Measurements from ENCODE around the gene DGKZ. TPM values are rescaled to one million over a fixed set of nuclear protein-coding genes. Genes with fewer than 3 reads are reported as not detected.

DGKZ gene
- total and polyA plus RNA-seq, 10 donors = 44.2 to 136 (median 97.9) TPM

GRCh38 chr11:46422588-46422987 is 75.3 kb downstream of the DGKZ start:
- H3K4me3 ChIP-seq = no peak overlapping the region
- H3K27ac ChIP-seq = no peak overlapping the region
- no peak for DNase-seq
- TF ChIP-seq POLR2A (IDR thresholded peaks at IDR 0.05) (no peak), POLR2AphosphoS5 (IDR thresholded peaks at IDR 0.05) (no peak), CTCF (IDR thresholded peaks at IDR 0.05 in 8 of 11, conservative IDR thresholded peaks at IDR 0.05 in 3 of 11) (no peak)
- H3K27me3 ChIP-seq (replicated peaks in 1 of 7) = no peaks in the 10 kb centered on the region
- H3K36me3 ChIP-seq = peaks cover 0 to 80% (median 12%) of the 10 kb centered on the region in 6 donors
- 73 to 82% (median 80%) methylated on average over 7 of the region's 7 CpGs for WGBS, 5 donors
- H3K9me3 ChIP-seq = no peaks in the 10 kb centered on the region
- intact Hi-C loops (cut with DNase I; ENCODE audit: low total_unique reads) = no loop called here
- H3K4me1 ChIP-seq = no peaks in the 10 kb centered on the region

- no peaks in the 10 kb centered on the region for H3K27me3 ChIP-seq (replicated peaks in 1 of 7)
- no peaks in the 10 kb centered on the region for H3K4me1 ChIP-seq
- intact Hi-C loops (cut with DNase I; ENCODE audit: low total_unique reads) = no loop called here
- H3K27ac ChIP-seq = no peak overlapping the region
- 83 to 90% (median 85%) methylated on average over 4 of the region's 4 CpGs for WGBS, 5 donors
- no peak for DNase-seq
- H3K4me3 ChIP-seq = no peak overlapping the region
- H3K36me3 ChIP-seq = peaks cover 0 to 90% (median 28%) of the 10 kb centered on the region in 6 donors
- H3K9me3 ChIP-seq = no peaks in the 10 kb centered on the region
- TF ChIP-seq CTCF (IDR thresholded peaks at IDR 0.05 in 8 of 11, conservative IDR thresholded peaks at IDR 0.05 in 3 of 11) (no peak), POLR2AphosphoS5 (IDR thresholded peaks at IDR 0.05) (no peak), POLR2A (IDR thresholded peaks at IDR 0.05) (no peak)
Measured at GRCh38 chr11:46426233-46426991, 79.1 kb downstream of the DGKZ start.

- H3K27me3 ChIP-seq (replicated peaks in 1 of 7) = no peaks in the 10 kb centered on the region
- H3K36me3 ChIP-seq = peaks cover 0 to 90% (median 32%) of the 10 kb centered on the region in 6 donors
- H3K9me3 ChIP-seq = no peaks in the 10 kb centered on the region
- no peak for DNase-seq
- TF ChIP-seq POLR2AphosphoS5 (IDR thresholded peaks at IDR 0.05) (no peak), CTCF (IDR thresholded peaks at IDR 0.05 in 8 of 11, conservative IDR thresholded peaks at IDR 0.05 in 3 of 11) (no peak), POLR2A (IDR thresholded peaks at IDR 0.05) (no peak)
- H3K4me1 ChIP-seq = no peaks in the 10 kb centered on the region
- intact Hi-C loops (cut with DNase I; ENCODE audit: low total_unique reads) = no loop called here
- H3K27ac ChIP-seq = no peak overlapping the region
- WGBS, 5 donors = 90 to 95% (median 92%) methylated on average over 9 of the region's 9 CpGs
- H3K4me3 ChIP-seq = no peak overlapping the region
Measured at GRCh38 chr11:46427364-46427763, 80.1 kb downstream of the DGKZ start.

- WGBS, 5 donors = 75 to 92% (median 86%) methylated on average over 3 of the region's 3 CpGs
- no peak for TF ChIP-seq POLR2AphosphoS5 (IDR thresholded peaks at IDR 0.05)
- TF ChIP-seq POLR2A (IDR thresholded peaks at IDR 0.05) = no peak
- no peak for TF ChIP-seq CTCF (IDR thresholded peaks at IDR 0.05 in 8 of 11, conservative IDR thresholded peaks at IDR 0.05 in 3 of 11)
- H3K4me1 ChIP-seq = no peaks in the 10 kb centered on the region
- no peak for DNase-seq
- H3K9me3 ChIP-seq = no peaks in the 10 kb centered on the region
- intact Hi-C loops (cut with DNase I; ENCODE audit: low total_unique reads) = no loop called here
- H3K27ac ChIP-seq = no peak overlapping the region
- H3K4me3 ChIP-seq = no peak overlapping the region
- no peaks in the 10 kb centered on the region for H3K27me3 ChIP-seq (replicated peaks in 1 of 7)
- peaks cover 0 to 98% (median 49%) of the 10 kb centered on the region in 6 donors for H3K36me3 ChIP-seq
Measured at GRCh38 chr11:46429717-46430116, 82.5 kb downstream of the DGKZ start.
